Measurements from ENCODE around the gene OR6V1.

Gene OR6V1

DNA sequence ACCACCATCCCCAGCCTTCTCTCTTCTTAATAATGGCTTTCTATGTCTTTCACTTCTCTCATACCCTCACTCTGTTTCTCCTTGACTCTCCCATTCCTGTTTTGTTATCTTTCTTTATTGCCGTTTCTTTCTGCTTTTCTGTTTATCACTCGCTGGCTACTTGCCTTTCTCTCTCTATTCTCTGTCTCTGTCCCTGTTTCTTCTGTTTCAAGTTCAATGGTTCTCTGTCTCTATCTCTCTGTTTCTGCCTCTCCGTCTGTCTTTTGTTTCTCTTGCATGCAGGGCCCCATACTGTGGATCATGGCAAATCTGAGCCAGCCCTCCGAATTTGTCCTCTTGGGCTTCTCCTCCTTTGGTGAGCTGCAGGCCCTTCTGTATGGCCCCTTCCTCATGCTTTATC lies at the start of gene OR6V1:
Gene OR6V1, plus strand, starts transcription at position 301 of the 400 bp plus-strand sequence. Its CDS starts 0 bp downstream, at position 301.
- DNase-seq: no peak

DNA sequence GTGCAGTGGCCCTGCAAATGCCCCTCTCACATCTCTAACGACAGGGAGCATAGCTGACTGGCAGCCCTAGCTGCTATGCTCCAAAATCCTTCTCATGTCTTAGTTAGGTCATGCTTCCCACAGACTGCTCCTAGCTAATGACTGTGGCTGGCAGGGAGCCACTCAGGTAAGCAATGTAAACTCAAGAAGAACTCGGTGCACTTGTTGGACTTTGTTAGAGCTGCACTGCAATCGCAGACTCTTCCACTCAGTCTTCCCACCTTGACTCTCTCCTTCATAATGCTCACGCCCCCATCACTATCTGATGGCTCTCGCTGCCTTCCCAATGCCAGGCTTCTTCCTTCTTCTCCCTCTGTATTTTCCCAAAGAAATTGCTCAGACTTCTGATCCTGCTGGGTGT lies 49.2 kb upstream of the OR6V1 start:
- DNase-seq: no peak

GRCh38 chr7:143003393-143004051 lies 48.6 kb upstream of the OR6V1 start:
- DNase-seq: peak; percentile 69

- no peak for DNase-seq
These were observed 46.4 kb upstream of the OR6V1 start for GRCh38 chr7:143005632-143006260.

DNA sequence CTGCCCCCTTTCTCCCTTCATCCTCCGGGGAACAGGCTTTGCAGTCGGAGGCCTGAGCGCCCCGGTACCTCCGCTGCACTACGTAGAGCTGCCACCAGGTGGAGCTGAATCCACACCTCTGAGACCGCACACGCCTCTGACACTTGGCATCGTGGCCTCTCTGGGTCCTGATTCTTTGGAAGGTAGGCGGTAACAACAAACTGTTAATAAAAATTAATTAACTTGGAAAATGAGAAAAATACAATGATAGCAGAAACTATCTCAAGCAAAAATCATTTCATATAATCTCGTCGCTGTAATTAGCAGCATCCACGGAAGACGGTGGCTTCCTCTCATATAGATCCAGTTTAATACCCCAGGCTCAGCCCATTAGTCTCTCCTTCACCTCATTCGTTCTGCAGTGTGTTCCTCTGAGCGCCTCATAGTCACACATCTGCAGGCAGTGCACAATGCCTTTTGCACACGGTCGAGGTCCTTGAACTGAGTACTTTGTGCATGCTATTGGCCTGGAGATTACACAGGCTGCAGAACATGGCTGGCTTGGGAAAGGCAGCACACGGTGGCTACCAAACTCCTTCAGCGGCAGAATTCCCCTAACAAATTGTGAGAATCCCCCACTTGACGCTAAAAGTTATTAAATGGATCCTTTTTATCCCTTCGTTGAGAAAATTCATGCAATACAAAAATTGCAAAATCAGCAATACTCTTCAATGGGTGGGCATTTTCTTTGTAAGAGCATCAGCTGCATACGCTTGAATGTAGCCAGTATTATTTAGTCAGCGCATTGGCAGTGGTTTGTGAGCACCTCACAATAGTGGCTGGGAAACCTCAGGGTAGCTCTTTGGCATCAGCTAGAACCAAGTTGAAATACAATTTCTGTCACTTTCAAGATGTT lies 43.9 kb upstream of the OR6V1 start:
- DNase-seq: peak; percentile 79

DNA sequence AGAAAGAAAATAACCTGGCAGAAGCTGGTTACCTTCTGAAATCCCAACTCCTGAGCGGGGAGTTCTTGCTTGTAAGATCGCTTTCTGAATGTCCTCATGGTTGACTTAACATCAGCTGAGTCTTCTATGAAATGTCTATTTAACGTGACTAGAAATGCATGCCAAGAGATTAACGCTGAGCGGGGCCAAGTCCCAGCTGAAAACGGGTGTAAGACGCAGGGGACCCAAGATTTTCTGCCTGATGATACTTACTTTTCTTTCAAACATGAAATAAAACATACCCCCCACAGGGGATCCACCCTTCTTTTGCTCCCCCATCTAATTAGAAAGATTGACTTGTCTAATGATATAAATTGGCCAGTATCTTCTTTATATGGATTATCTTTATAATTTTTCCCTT lies 40.1 kb upstream of the OR6V1 start:
- DNase-seq: no peak

GRCh38 chr7:143012409-143012808 lies 39.7 kb upstream of the OR6V1 start:
- no peak for DNase-seq

- DNase-seq: no peak
These were observed 38.7 kb upstream of the OR6V1 start for GRCh38 chr7:143013473-143013872.

DNA sequence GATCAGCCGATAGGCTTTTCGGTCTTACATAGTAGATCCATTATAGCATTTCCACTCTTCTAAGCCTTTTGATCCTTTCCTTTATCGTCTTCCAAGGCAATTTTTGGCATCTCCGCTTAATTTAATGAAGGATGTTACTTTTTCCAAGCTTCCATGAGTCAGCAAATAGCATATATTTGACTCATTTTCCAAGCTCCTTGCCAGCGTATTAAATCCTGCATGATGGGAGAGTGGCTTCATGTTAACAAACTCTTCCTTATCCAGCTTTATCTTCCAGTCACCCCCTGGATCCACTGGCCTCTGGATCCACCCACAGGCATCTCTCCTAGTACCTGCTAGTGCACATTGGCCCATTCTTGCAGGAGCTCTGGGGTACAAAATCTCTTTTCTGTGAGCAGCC lies 38.2 kb upstream of the OR6V1 start:
- DNase-seq: no peak

DNA sequence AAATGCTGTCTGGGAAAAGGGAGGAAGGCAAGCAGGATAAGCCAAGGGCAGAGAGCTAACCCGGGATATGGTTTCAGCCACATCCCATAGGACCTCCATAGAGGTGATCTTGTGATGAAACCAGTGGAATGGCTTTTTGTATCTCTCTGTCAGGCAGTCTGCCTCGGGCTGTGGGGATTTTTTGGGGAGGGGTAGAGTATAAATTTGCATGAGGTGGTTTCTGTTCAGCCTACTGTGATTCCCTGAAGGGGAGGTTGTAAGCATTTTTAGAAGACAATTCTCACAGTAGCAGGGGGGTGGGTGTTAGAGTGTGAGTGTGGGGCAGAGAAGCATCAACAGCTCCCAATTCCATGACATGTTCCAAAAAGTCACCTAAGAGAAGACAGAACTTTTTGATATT lies 37.1 kb upstream of the OR6V1 start:
- DNase-seq: no peak

GRCh38 chr7:143015926-143016490 lies 36.1 kb upstream of the OR6V1 start:
- DNase-seq: no peak

DNA sequence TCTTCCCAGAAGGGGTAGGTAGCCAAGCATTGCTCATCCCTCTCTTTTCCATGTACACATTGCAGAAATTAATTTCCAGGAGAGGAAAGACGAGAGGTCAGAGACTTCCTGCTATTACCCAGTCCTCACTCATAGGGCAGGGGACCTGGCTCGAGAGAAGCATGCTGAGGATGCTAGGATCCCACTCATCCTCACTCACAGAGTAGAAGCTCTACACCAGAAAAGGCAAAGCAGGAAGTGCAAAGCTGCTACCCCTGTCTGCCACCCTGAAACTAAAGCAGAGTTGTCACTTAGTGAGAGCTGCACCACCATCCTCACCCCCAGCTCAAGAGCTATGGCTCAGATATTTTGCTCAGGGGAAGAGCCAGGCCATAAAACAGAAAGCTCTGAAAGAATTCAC lies 35.1 kb upstream of the OR6V1 start:
- DNase-seq: no peak

GRCh38 chr7:143018931-143019330 lies 33.2 kb upstream of the OR6V1 start:
- DNase-seq: no peak

GRCh38 chr7:143023047-143023446 lies 29.1 kb upstream of the OR6V1 start:
- DNase-seq: no peak

GRCh38 chr7:143025371-143025770 lies 26.8 kb upstream of the OR6V1 start:
- no peak for DNase-seq

DNA sequence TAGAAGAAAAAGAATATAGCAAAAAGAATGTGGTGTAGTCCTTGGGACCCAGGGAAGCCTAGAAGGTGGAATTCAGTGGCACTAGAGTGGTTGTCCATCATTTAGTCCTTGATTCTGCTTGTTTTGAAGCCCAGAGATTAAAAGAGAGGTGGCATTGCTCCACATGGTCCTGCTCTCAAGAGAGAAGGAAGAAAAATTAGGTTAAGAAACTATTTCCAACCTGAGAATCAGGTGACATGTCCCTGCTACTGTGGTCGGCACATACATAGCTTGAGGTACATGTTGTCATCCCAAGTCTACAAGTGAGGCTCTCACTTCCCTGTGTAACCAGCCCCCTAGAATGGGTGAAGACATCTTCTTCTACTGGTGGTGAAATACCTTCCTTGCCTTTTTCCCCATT lies 25.1 kb upstream of the OR6V1 start, which contains the start of gene OR9A2:
Gene OR9A2, minus strand, starts transcription at position 101 of the 400 bp plus-strand sequence. Its CDS starts 0 bp downstream, at position 101.
- DNase-seq: no peak

GRCh38 chr7:143027683-143028082 lies 24.5 kb upstream of the OR6V1 start:
- DNase-seq: no peak

DNA sequence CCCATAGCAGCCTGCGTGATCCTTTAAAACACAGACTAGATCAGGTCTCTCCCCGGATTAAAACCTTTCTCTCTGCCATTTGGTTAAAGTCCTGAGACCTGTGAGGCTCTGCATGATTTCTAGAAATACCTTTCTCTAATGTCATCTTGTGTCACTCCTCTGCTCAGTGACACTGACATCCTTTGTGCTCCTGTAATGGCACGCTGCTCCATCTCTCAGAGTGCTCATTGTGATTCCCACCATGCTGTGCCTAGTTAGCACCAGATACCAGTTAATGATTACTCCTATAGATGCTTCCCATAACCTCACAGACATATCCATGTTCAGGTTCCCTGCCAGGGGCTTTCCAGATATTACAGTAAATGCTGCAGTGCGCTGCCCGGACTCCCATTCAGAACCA lies 13.5 kb upstream of the OR6V1 start:
- no peak for DNase-seq

DNA sequence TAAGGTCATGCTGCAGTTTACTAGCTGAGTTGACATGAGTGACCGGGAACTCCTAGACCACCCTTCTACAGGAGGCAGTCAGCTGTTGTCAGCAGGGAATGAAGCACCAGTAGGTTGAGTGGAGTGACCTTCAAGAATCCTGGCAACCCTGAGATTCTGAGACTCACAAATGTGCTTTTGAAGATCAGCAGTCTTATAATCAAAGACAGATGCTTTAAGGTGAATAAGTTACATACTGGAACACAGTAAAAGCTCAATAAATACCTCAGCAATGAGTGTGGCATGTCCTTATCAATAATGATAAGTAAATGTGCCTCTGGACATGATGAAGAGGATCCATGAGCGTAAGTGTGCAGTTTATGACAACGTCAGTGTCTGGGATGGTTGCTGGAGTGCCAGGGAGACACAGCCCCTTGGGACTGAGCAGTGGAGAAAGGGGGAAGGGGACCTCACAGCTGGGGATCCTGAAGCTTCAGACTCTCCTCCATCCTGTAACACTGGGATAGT lies 11.9 kb upstream of the OR6V1 start:
- DNase-seq: no peak

- no peak for DNase-seq
These were observed 10.8 kb upstream of the OR6V1 start for GRCh38 chr7:143041346-143041745.

DNA sequence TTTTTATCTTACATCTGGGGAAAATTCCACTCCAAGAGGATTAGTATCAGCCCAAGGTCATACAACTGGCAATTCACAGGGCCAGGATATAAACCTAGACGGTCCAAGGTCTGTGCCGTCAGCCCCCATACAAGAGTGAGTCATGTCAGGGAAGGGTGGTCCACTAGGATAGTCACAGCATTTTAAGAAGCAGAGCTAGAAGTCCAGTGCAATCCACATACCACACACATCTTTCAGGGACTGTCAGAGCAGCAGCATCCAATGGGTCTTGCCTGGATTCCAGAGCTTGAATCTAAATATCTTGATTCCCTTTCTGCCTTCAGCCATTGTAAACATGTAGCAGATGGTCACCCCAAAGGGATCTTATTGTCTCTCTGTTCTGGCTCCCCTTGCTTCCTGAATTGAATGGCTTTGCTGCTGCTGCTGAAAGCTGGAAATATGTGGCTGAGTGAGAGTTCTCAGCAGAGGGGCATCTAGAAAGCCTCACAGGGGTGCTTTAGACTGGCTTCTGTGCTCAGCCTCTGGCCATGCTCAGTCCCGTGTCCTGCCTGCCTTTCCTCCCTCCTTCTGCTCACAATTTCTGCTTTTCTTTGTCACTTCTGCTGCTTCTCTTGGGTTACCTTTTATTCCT lies 9.9 kb upstream of the OR6V1 start:
- DNase-seq: no peak

- no peak for DNase-seq
These were observed 9.3 kb upstream of the OR6V1 start for GRCh38 chr7:143042790-143043271.

DNA sequence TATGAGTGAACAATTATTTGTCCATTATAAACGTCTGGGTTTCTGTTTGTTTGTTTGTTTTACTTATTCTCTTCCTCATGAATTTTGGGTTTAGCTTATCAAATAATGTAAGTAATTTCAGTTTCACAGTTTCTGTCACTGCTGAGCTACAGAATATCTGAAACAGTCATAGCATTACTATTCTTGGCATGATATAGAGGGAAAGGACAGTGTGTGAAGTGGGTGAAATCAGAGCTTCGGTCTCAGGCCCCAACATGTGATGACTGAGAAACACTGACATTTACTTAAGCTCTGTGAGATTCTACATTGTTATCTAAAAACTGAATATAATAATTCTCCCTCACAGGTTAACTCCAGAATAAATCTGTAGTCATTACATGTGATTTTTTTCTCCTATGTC lies 8.8 kb upstream of the OR6V1 start:
- no peak for DNase-seq

All from activated CD4-positive, alpha-beta T cell treated with anti-CD3 and anti-CD28 coated beads, Interleukin-2, amount 50 U/mL, for 16 hours (primary cell).